ENCODE data around the gene EZH2.

The EZH2 gene

DNA sequence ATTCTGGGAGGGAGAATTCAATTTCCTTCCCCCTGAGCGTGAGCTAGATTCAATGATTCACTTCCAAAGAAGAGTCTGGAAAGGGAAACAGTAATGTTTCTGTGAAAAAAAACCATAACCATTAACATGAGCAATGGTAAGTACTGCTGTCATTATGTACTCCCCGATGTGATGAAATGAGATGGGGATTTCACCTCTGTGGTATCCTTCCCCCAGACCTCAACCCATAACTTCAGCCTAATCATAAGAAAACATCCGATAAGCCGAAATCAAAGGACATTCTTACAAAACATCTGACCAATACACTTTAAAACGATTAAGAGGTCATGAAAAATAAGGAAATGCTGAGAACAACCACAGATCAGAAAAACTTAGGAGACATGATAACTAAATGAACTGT is 27.2 kb downstream of the EZH2 start:
- no peak for DNase-seq (ENCODE audit: low read depth in 2 of 2)

DNA sequence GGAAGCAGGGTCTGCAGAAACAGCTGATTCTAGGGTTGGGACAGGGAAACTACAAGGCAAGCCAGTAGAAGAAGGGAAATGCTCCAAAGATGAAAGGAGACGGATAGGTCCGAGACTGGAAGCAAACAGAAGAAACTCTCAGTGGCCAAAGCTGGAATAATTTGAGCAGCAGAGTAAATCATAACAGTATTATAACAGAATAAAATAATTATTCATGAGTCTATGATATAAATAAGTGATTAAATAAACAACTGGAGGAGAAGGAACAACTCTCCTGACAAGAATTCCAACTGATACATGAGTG is 27.6 kb downstream of the EZH2 start:
- DNase-seq (ENCODE audit: low read depth in 2 of 2), result no peak

DNA sequence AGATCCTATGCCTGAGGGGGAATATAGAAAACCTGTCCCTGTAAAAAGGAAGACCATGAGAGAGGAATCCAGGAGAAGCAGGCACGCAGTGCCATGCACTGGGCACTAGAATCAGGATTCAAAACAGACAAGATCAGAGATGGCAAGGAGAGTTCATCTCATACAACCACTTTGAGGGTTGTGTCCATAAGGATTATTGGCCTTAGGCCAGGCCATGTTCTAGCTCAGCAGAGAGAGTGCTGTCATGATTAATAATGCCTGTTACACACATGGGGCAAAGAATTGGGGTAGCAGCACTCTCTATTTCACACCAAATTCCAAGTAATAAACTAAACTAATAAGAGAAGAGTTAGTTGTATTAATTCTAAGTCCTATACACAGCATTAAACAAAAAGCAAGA is 29.1 kb downstream of the EZH2 start:
- no peak for DNase-seq (ENCODE audit: low read depth in 2 of 2)

DNA sequence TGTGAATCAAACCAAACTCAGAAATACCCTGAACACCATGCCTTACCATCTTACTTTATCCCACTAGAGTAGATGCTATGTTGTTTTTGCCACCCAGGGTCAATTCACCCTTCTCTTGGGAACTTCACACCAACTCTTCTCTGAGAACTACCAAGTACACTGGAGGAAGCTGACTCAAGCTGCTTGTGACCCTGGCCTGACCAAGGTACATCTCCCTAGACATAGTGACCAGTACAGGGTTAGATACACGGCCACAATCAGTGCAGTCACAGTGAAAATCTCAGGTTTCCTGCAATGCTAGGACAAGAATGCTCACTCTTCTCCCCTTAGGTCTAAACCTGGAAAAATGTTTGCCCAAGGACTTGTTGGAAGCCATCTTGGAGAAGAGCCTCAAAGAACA is 31.8 kb downstream of the EZH2 start:
- DNase-seq (ENCODE audit: low read depth in 2 of 2), result no peak

- no peak for DNase-seq (ENCODE audit: low read depth in 2 of 2)
Measured at GRCh38 chr7:148850564-148850963, 33.5 kb downstream of the EZH2 start.

- no peak for DNase-seq (ENCODE audit: low read depth in 2 of 2)
Measured at GRCh38 chr7:148849393-148850098, 34.5 kb downstream of the EZH2 start.

GRCh38 chr7:148847815-148848734 is 36.0 kb downstream of the EZH2 start:
- no peak for DNase-seq (ENCODE audit: low read depth in 2 of 2)

GRCh38 chr7:148838905-148839304 is 45.2 kb downstream of the EZH2 start:
- DNase-seq (ENCODE audit: low read depth in 2 of 2), result no peak

- DNase-seq (ENCODE audit: low read depth in 2 of 2), result no peak
Measured at GRCh38 chr7:148835854-148836253, 48.2 kb downstream of the EZH2 start.

DNA sequence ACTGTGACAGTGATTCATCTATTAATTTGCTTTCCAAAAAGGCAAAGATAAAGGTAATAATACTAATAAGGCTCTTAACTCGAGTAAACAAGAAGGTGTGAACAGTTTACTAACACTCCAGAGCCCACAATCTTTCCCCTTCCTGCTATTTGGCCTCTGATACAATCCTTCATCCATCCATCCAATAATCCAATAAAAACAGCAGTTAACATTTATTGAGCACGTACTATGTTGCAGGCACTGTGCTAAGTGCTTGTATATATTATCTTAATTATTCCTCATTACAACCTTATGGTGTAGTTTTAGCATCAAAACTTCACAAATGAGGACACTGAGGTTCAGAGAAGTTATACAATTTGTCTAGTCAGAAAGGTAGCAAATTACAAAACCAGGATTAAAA is 49.5 kb downstream of the EZH2 start:
- DNase-seq (ENCODE audit: low read depth in 2 of 2), result no peak

GRCh38 chr7:148831782-148832181 is 52.3 kb downstream of the EZH2 start:
- DNase-seq (ENCODE audit: low read depth in 2 of 2), result no peak

GRCh38 chr7:148830897-148831692 is 53.0 kb downstream of the EZH2 start:
- no peak for DNase-seq (ENCODE audit: low read depth in 2 of 2)

GRCh38 chr7:148828965-148829364 is 55.1 kb downstream of the EZH2 start:
- DNase-seq (ENCODE audit: low read depth in 2 of 2), result no peak

- no peak for DNase-seq (ENCODE audit: low read depth in 2 of 2)
Measured at GRCh38 chr7:148825338-148825737, 58.8 kb downstream of the EZH2 start.

GRCh38 chr7:148824864-148825263 is 59.2 kb downstream of the EZH2 start:
- no peak for DNase-seq (ENCODE audit: low read depth in 2 of 2)

- no peak for DNase-seq (ENCODE audit: low read depth in 2 of 2)
Measured at GRCh38 chr7:148821422-148821821, 62.7 kb downstream of the EZH2 start.

DNA sequence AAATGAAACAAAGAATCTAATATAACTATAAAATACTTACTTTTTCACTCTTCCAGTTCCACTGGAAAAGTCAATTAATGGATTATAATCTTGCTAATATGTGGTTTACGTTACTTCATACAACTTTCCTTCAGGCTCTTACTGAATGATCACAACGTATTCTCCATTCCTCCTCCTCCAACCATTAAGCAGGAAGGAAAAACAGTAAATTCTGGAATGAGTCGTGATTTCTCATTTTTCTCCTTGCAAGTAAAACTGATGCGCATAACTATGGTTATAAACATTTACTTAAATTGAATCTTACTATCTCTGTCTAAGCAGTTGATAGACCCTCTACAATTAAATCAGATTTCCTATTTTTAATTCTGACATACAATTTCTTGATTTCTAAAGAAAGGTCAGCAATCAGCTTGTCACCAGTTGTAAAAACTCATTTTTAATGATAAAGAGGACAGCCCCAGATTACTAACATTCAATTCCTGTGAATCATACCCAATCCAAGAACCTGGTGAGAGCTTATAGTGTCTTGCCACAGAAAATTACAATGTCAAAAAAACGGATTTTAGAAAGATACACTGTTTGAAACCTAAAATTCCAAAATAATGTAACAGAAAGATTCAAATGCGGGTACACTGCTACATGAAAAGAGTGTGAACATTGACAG is 64.3 kb downstream of the EZH2 start:
- no peak for DNase-seq (ENCODE audit: low read depth in 2 of 2)

GRCh38 chr7:148815612-148816011 is 68.5 kb downstream of the EZH2 start:
- DNase-seq (ENCODE audit: low read depth in 2 of 2), result no peak

GRCh38 chr7:148814922-148815559 is 69.0 kb downstream of the EZH2 start:
- DNase-seq (ENCODE audit: low read depth in 2 of 2), result no peak

- DNase-seq (ENCODE audit: low read depth in 2 of 2), result no peak
Measured at GRCh38 chr7:148813890-148814289, 70.2 kb downstream of the EZH2 start.

- no peak for DNase-seq (ENCODE audit: low read depth in 2 of 2)
Measured at GRCh38 chr7:148811892-148812291, 72.2 kb downstream of the EZH2 start.

Data from stimulated activated CD8-positive, alpha-beta memory T cell treated with anti-CD3 and anti-CD28 coated beads, Interleukin-15, amount 100 ng/mL, for 4 hours (primary cell).